Epithelial cell of proximal tubule (primary cell): ENCODE measurements around the gene ANKMY2. TPM values are rescaled to one million over a fixed set of nuclear protein-coding genes. Genes with fewer than 3 reads are reported as not detected.
"Not testable (repeated sequence)": the region's sequence is repeated elsewhere in the genome, so short reads cannot be mapped to it uniquely, and the experiment has no call there.

Experiments used
- DNase-seq: peaks from one replicate; pipeline ENCODE4 v3.0.0-alpha.2; 2011; ENCODE audit warnings: low read depth
- H3K4me3 ChIP-seq: 2 replicates; pipeline ENCODE4 v1.5.1; 2011; ENCODE audit warnings: low read depth, mild to moderate bottlenecking, low read length
- total RNA-seq: library from RNA; depleted of rRNA; stranded (reverse); fragments of >200 nt; gene quantifications from 2 replicates; pipeline ENCODE4 v1.2.3, GENCODE V29; 2015
- TF ChIP-seq, protein P1 (sequence below): conservative IDR thresholded peaks from 2 replicates; pipeline ENCODE4 v1.5.1; 2012; ENCODE audit warnings: low read depth, mild to moderate bottlenecking, low read length

The ANKMY2 gene
- total RNA-seq, 1 donor from 2014 or later, result 12.9 TPM

DNA sequence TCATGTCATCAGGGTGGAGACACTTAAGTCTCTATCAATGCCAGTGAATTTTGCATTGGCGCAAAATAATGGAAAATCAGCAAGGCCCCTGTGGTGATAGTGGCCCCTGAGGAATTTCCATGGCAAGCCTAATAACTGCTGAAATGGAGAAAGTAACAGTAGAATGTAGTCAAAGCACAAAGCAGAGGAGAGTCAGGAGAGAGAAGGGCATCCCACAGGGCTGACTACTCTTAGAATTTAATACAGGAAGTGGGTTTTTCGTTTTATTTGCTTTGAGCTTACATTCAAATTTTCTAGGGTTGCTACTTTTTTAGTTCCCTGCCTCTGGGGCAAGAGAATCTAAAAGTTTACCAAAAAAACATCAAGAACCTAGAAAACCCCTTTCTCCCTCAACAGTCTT is 39.4 kb upstream of the ANKMY2 start:
- H3K4me3 ChIP-seq, result no peak overlapping the region
- DNase-seq, result no peak
- TF ChIP-seq, protein P1, sequence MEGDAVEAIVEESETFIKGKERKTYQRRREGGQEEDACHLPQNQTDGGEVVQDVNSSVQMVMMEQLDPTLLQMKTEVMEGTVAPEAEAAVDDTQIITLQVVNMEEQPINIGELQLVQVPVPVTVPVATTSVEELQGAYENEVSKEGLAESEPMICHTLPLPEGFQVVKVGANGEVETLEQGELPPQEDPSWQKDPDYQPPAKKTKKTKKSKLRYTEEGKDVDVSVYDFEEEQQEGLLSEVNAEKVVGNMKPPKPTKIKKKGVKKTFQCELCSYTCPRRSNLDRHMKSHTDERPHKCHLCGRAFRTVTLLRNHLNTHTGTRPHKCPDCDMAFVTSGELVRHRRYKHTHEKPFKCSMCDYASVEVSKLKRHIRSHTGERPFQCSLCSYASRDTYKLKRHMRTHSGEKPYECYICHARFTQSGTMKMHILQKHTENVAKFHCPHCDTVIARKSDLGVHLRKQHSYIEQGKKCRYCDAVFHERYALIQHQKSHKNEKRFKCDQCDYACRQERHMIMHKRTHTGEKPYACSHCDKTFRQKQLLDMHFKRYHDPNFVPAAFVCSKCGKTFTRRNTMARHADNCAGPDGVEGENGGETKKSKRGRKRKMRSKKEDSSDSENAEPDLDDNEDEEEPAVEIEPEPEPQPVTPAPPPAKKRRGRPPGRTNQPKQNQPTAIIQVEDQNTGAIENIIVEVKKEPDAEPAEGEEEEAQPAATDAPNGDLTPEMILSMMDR, result no peak

DNA sequence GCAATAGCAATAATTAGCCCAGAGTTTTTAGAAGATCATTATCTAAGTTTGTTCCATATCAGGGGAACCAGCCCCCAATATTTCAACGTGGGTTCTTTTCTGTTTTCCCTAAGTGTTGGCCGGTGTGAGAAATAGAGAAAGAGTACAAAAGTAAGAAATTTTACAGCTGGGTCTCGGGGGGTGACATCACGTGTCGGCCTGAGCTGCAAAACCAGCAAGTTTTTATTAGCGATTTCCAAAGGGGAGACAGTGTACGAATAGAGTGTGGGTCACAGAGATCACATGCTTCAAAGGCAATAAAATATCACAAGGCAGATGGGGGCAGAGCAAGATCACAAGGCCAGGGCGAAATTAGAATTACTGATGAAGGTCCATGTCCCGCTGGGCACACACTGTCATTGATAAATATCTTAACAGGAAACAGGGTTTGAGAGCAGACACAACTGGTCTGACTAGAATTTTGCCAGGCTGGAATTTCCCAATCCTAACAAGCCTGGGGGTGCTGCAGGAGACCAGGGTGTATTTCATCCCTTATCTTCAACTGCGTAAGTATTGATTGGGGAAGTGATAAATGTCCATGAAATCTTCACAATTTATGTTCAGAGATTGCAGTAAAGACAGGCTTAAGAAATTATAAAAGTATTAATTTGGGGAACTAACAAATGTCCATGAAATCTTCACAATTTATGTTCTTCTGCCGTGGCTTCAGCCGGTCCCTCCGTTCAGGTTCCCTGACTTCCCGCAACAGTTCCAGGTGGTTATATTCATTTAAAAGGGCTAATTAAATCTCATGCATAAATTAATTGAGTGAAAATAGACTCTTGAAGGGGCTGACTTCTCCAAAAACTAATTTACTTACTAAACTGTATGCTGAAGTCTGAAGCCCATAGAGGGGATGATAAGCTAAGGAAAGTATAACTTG is 33.4 kb upstream of the ANKMY2 start:
- not testable (repeated sequence) for H3K4me3 ChIP-seq, DNase-seq

DNA sequence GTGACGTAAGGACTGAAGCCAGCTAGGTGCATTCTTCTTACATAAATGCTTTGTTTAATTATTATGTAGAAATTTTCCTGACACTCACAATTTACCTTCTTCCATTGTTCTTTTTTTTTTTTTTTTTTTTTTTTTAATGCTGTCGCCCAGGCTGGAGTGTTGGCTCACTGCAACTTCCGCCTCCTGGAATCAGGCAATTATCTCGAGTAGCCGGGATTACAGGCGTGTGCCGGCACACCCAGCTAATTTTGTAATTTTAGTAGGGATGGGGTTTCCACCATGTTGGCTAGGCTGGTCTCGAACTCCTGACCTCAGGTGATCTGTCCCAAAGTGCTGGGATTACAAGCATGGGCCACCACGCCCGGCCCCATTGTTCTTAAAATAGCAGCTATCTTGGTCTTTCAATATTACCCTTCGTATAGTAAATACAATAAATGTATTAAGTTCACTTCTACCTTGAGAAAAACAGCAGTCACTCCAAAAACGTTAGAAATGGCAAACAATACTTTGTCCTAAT is 32.5 kb upstream of the ANKMY2 start:
- no peak overlapping the region for H3K4me3 ChIP-seq
- TF ChIP-seq, protein P1, result no peak
- DNase-seq, result no peak

DNA sequence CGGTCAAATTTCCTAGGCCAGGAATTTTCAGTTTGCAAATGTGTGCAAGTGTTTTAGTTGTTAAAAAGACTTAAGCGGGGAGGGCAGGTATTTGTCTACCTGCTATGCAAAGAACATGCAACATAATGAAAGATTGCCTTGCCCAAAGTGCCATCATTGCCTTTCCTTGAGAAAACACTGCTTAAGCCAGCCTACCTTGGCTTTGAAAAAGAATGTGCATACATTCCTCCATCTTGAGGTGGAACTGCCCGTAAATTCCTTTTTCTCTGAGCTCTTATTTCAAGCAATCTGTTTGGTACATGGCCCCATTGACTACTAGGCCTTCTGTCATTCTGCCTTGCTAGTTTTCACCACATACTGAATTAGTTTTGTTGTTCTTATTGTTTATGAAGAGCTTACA is 29.7 kb upstream of the ANKMY2 start:
- DNase-seq, result no peak
- H3K4me3 ChIP-seq, result no peak overlapping the region
- TF ChIP-seq, protein P1, result no peak

DNA sequence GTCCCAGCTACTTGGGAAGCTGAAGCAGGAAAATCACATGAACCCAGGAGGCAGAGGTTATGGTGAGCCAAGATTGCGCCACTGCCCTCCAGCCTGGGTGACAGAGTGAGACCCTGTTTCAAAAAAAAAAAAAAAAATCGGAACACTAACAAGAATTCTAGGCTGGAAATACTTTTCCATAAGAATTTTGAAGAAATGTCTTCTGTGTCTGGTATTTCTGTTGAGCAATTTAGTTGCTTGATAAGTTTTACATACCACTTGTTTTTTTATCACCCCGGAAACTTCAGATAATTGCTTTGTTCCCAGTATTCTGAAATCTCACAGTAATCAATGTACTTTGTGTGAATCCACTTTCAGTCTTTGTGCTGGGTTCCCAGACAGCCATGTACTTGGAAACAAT is 26.3 kb upstream of the ANKMY2 start:
- H3K4me3 ChIP-seq, result no peak overlapping the region
- DNase-seq, result no peak
- TF ChIP-seq, protein P1, result no peak

DNA sequence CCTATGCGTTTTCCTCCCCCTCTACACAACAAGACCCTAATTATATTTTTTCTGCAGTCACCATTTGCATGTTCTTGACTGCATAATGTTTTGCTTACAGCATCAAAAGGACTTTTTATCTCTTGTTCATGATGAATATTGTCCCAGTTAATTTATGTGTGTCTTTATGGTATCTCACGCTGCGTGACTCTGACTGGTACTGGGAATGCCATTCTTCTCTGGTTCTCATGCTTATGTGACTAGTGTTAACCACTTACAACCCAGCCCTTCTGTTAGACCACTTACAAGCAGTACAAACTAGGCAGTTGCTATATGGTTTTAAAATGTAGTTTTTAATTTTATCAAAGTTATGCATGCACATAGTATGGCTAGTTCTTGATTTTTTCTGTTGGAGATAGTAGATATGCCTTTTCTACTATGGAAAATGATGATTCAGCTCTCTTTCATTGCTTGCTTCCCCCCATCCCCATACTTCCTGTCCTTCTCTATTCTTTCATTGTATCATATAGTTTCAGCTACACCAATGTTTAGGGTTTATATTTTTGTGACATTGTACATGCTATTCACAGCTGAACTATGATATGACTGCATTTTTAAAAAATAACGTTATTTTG is 25.3 kb upstream of the ANKMY2 start:
- no peak for DNase-seq
- TF ChIP-seq, protein P1, result no peak
- no peak overlapping the region for H3K4me3 ChIP-seq

DNA sequence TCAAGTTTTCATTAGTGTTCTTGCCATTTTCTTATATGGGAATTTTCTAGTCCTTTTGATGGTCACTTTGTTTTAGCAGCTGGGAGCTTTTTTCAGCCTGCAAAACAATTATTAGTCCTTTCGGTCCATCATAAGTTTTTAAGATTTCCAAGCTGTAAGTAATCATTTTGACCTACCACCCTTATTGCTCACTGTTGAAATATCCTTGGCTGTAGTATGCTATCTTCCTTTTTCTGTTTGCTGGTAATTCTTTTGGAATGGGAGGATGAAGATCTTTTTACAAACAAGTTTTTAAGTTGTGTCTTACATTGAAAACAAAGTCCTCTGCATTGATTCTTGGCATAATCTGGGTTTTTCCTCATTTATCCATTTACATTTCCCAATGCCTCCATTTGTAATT is 24.5 kb upstream of the ANKMY2 start:
- DNase-seq, result no peak
- no peak overlapping the region for H3K4me3 ChIP-seq
- TF ChIP-seq, protein P1, result no peak
